Erythroblast (primary cell): ENCODE data around the gene PRDM8.

Experiments used
- GATA1 ChIP-seq: IDR thresholded peaks from 2 replicates; pipeline ENCODE4 v1.6.1; 2011; ENCODE audit warnings: low read depth, mild to moderate bottlenecking, control low read depth, low read length, moderate library complexity
- POLR2A ChIP-seq: IDR thresholded peaks from 2 replicates; pipeline ENCODE4 v1.6.1; 2011; ENCODE audit warnings: mild to moderate bottlenecking, low read length

DNA sequence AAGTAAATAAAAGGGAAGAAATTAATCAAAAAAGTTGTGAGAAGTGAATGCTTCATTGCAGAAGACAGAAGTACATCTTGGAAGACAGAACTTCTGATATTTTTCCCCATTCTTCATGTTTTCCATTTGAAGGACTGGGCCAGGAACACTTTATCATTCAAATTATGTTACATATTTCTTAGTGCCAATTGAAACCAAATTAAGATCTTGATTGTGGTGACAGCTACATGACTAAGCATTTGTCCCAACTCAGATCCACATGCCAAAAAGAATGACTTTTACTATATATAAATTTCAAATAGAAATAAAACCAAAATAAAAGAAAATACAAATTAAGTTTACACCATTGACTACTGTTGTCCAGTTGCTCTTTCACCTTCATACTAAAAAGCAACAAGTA lies 55.1 kb downstream of the PRDM8 start:
- TF ChIP-seq POLR2A: no peak
- TF ChIP-seq GATA1: no peak
